Activated naive CD4-positive, alpha-beta T cell treated with anti-CD3 and anti-CD28 coated beads for 36 hours (primary cell): Measurements from ENCODE around the gene TMA7B. TPM values are rescaled to one million over a fixed set of nuclear protein-coding genes. Genes with fewer than 3 reads are reported as not detected.
A peak's percentile ranks its signal among the peaks of the same experiment; 100 is the strongest.

Source experiments
- CTCF ChIA-PET: fragments of 350-600 bp; sonication (Branson Sonifier 250); formaldehyde crosslinking; loops from one replicate; lab custom pipeline; 2021; ENCODE audit warnings: antibody characterized with exemption; lab: Charles Lee
- DNase-seq: peaks from one replicate; pipeline ENCODE4 v3.0.0-alpha.2; 2020
- H3K27ac Mint-ChIP-seq: one replicate; pipeline ENCODE4 v1.8.0; 2021; ENCODE audit warnings: mild to moderate bottlenecking, mixed read lengths
- H3K27me3 Mint-ChIP-seq: one replicate; pipeline ENCODE4 v1.8.0; 2021; ENCODE audit warnings: low read depth, mixed read lengths
- H3K36me3 Mint-ChIP-seq: one replicate; pipeline ENCODE4 v1.8.0; 2021; ENCODE audit warnings: low read depth, mixed read lengths
- H3K4me1 Mint-ChIP-seq: one replicate; pipeline ENCODE4 v1.8.0; 2021; ENCODE audit warnings: low read depth, mixed read lengths
- H3K4me3 Mint-ChIP-seq: one replicate; pipeline ENCODE4 v1.8.0; 2021; ENCODE audit warnings: mild to moderate bottlenecking, moderate library complexity, mixed read lengths
- H3K9me3 Mint-ChIP-seq: one replicate; pipeline ENCODE4 v1.8.0; 2021; ENCODE audit warnings: mixed read lengths
- intact Hi-C: fragments of 100-400 bp; cut with micrococcal nuclease; formaldehyde crosslinking; loops from one replicate; pipeline ENCODE4 v1.15.1; 2023
- total RNA-seq, 2 experiments: library from RNA; stranded (reverse); gene quantifications; one replicate each; pipeline ENCODE4 v1.2.3, GENCODE V29; 2021

The TMA7B gene
- total RNA-seq, 2 experiments from 2014 or later: 1.1 to 1.5 TPM

- Mint-ChIP-seq H3K4me1 (peaks cover 11% of the 10 kb centered on the region), H3K4me3 (no peak overlapping the region), H3K36me3 (no peaks in the 10 kb centered on the region), H3K9me3 (no peaks in the 10 kb centered on the region), H3K27ac (no peak overlapping the region), H3K27me3 (peaks cover 3% of the 10 kb centered on the region)
- CTCF ChIA-PET: no interaction called here
- DNase-seq: no peak
- intact Hi-C loops: no loop called here
Measured at GRCh38 chr22:39997421-39997820, 37.2 kb downstream of the TMA7B start.

GRCh38 chr22:39997939-39998726 is 37.9 kb downstream of the TMA7B start:
- no peak for DNase-seq
- H3K36me3 Mint-ChIP-seq: no peaks in the 10 kb centered on the region
- no peak overlapping the region for H3K4me3 Mint-ChIP-seq
- H3K27me3 Mint-ChIP-seq: peaks cover 3% of the 10 kb centered on the region
- H3K27ac Mint-ChIP-seq: no peak overlapping the region
- peaks cover 11% of the 10 kb centered on the region for H3K4me1 Mint-ChIP-seq
- CTCF ChIA-PET: no interaction called here
- no peaks in the 10 kb centered on the region for H3K9me3 Mint-ChIP-seq
- intact Hi-C loops: no loop called here

- CTCF ChIA-PET: interaction anchor here (0.5 kb wide), 1 partner anchor 115 kb away, joined by 3 read pairs; no protein-coding TSS in a partner anchor
- Mint-ChIP-seq H3K27ac (no peak overlapping the region), H3K4me3 (no peak overlapping the region), H3K27me3 (peaks cover 3% of the 10 kb centered on the region), H3K9me3 (no peaks in the 10 kb centered on the region), H3K4me1 (peaks cover 6% of the 10 kb centered on the region), H3K36me3 (no peaks in the 10 kb centered on the region)
- DNase-seq: peak; percentile 42
- intact Hi-C loops: no loop called here
Measured at GRCh38 chr22:39999144-39999757, 39.1 kb downstream of the TMA7B start.

GRCh38 chr22:40000171-40000570 is 40.0 kb downstream of the TMA7B start:
- no peak for DNase-seq
- Mint-ChIP-seq H3K27ac (no peak overlapping the region), H3K27me3 (peaks cover 3% of the 10 kb centered on the region), H3K9me3 (no peaks in the 10 kb centered on the region), H3K4me1 (peaks cover 4% of the 10 kb centered on the region), H3K4me3 (no peak overlapping the region), H3K36me3 (no peaks in the 10 kb centered on the region)
- intact Hi-C loops: no loop called here
- CTCF ChIA-PET: interaction anchor here (0.5 to 0.8 kb wide), 3 partner anchors 9 to 258 kb away, joined by 3 to 5 read pairs (median 3); no protein-coding TSS in a partner anchor

GRCh38 chr22:40001106-40001505 is 40.9 kb downstream of the TMA7B start:
- H3K9me3 Mint-ChIP-seq: no peaks in the 10 kb centered on the region
- no peak for DNase-seq
- CTCF ChIA-PET: interaction anchor here (1.0 to 1.3 kb wide), 2 partner anchors 24 to 69 kb away, joined by 3 to 4 read pairs; no protein-coding TSS in a partner anchor
- no peaks in the 10 kb centered on the region for H3K36me3 Mint-ChIP-seq
- H3K27me3 Mint-ChIP-seq: peaks cover under 1% of the 10 kb centered on the region
- no peaks in the 10 kb centered on the region for H3K4me1 Mint-ChIP-seq
- intact Hi-C loops: no loop called here
- H3K27ac Mint-ChIP-seq: no peak overlapping the region
- H3K4me3 Mint-ChIP-seq: no peak overlapping the region

- CTCF ChIA-PET: interaction anchor here (0.7 to 1.3 kb wide), 3 partner anchors 20 to 69 kb away, joined by 3 to 4 read pairs (median 3); no protein-coding TSS in a partner anchor
- no peaks in the 10 kb centered on the region for H3K4me1 Mint-ChIP-seq
- H3K9me3 Mint-ChIP-seq: no peaks in the 10 kb centered on the region
- DNase-seq: no peak
- no peaks in the 10 kb centered on the region for H3K27me3 Mint-ChIP-seq
- no peak overlapping the region for H3K4me3 Mint-ChIP-seq
- intact Hi-C loops: no loop called here
- H3K27ac Mint-ChIP-seq: no peak overlapping the region
- no peaks in the 10 kb centered on the region for H3K36me3 Mint-ChIP-seq
Measured at GRCh38 chr22:40001800-40002577, 41.8 kb downstream of the TMA7B start.

- intact Hi-C loops: no loop called here
- Mint-ChIP-seq H3K4me1 (no peaks in the 10 kb centered on the region), H3K4me3 (no peak overlapping the region), H3K27me3 (no peaks in the 10 kb centered on the region), H3K27ac (no peak overlapping the region), H3K36me3 (no peaks in the 10 kb centered on the region), H3K9me3 (no peaks in the 10 kb centered on the region)
- CTCF ChIA-PET: interaction anchor here (0.7 kb wide), 1 partner anchor 19 kb away, joined by 3 read pairs; no protein-coding TSS in a partner anchor
- DNase-seq: no peak
Measured at GRCh38 chr22:40002935-40003715, 42.9 kb downstream of the TMA7B start.

- Mint-ChIP-seq H3K9me3 (no peaks in the 10 kb centered on the region), H3K27ac (no peak overlapping the region), H3K4me1 (peaks cover 9% of the 10 kb centered on the region), H3K27me3 (no peaks in the 10 kb centered on the region), H3K36me3 (no peaks in the 10 kb centered on the region), H3K4me3 (no peak overlapping the region)
- no peak for DNase-seq
- CTCF ChIA-PET: interaction anchor here (1.1 kb wide), 1 partner anchor 20 kb away, joined by 3 read pairs; no protein-coding TSS in a partner anchor
- intact Hi-C loops: no loop called here
Measured at GRCh38 chr22:40004836-40005235, 44.6 kb downstream of the TMA7B start.

- intact Hi-C loops: no loop called here
- Mint-ChIP-seq H3K27me3 (no peaks in the 10 kb centered on the region), H3K36me3 (no peaks in the 10 kb centered on the region), H3K9me3 (no peaks in the 10 kb centered on the region), H3K4me3 (no peak overlapping the region), H3K27ac (no peak overlapping the region), H3K4me1 (peaks cover 16% of the 10 kb centered on the region)
- CTCF ChIA-PET: no interaction called here
- no peak for DNase-seq
Measured at GRCh38 chr22:40006641-40007040, 46.4 kb downstream of the TMA7B start.

- Mint-ChIP-seq H3K27ac (no peak overlapping the region), H3K4me3 (no peak overlapping the region), H3K4me1 (peaks cover 16% of the 10 kb centered on the region), H3K27me3 (no peaks in the 10 kb centered on the region), H3K36me3 (no peaks in the 10 kb centered on the region), H3K9me3 (no peaks in the 10 kb centered on the region)
- no peak for DNase-seq
- CTCF ChIA-PET: interaction anchor here (0.5 to 2.3 kb wide), 2 partner anchors 16 to 74 kb away, joined by 3 to 18 read pairs; no protein-coding TSS in a partner anchor
- intact Hi-C loops: no loop called here
Measured at GRCh38 chr22:40007853-40008710, 47.9 kb downstream of the TMA7B start.
